Hepatocyte (in vitro differentiated cells): Measurements from ENCODE around the gene HDDC3. TPM values are rescaled to one million over a fixed set of nuclear protein-coding genes. Genes with fewer than 3 reads are reported as not detected.

Source experiments
- DNase-seq: peaks from one replicate; pipeline ENCODE4 v3.0.0-alpha.2; 2016; ENCODE audit warnings: low spot score
- H2AFZ ChIP-seq: fragments of 200-600 bp; sonication (generic); 2 replicates; pipeline ENCODE4 v1.6.0; 2016; ENCODE audit warnings: antibody characterized with exemption, mild to moderate bottlenecking
- H3K27ac ChIP-seq: fragments of 200-600 bp; sonication (generic); 2 replicates; pipeline ENCODE4 v1.5.1; 2016; ENCODE audit warnings: mild to moderate bottlenecking
- H3K27me3 ChIP-seq: fragments of 200-600 bp; sonication (generic); 2 replicates; pipeline ENCODE4 v1.6.1; 2016
- H3K36me3 ChIP-seq: fragments of 200-600 bp; sonication (generic); replicated peaks from 2 replicates; pipeline ENCODE4 v1.5.1; 2016; ENCODE audit warnings: low read depth; ENCODE audit not compliant: insufficient read depth
- H3K4me1 ChIP-seq: fragments of 200-600 bp; sonication (generic); 2 replicates; pipeline ENCODE4 v1.5.1; 2016; ENCODE audit warnings: mild to moderate bottlenecking, moderate library complexity; ENCODE audit not compliant: insufficient read depth
- H3K4me2 ChIP-seq: fragments of 200-600 bp; sonication (generic); 2 replicates; pipeline ENCODE4 v1.6.0; 2016
- H3K4me3 ChIP-seq: fragments of 200-600 bp; sonication (generic); 2 replicates; pipeline ENCODE4 v1.5.1; 2016; ENCODE audit warnings: mild to moderate bottlenecking
- H3K79me2 ChIP-seq: fragments of 200-600 bp; sonication (generic); 2 replicates; pipeline ENCODE4 v1.6.0; 2017; ENCODE audit warnings: mild to moderate bottlenecking
- H3K9me2 ChIP-seq: fragments of 200-600 bp; sonication (generic); replicated peaks from 2 replicates; pipeline ENCODE4 v1.6.0; 2017; ENCODE audit warnings: mild to moderate bottlenecking; ENCODE audit not compliant: insufficient read depth
- H3K9me3 ChIP-seq: fragments of 200-600 bp; sonication (generic); 2 replicates; pipeline ENCODE4 v1.5.1; 2016; ENCODE audit warnings: low read depth, mild to moderate bottlenecking
- H4K20me1 ChIP-seq: fragments of 200-600 bp; sonication (generic); 2 replicates; pipeline ENCODE4 v1.6.0; 2016; ENCODE audit warnings: mild to moderate bottlenecking; ENCODE audit not compliant: insufficient read depth, poor library complexity, severe bottlenecking
- CTCF ChIP-seq: fragments of 200-600 bp; sonication (generic); IDR thresholded peaks from 2 replicates; pipeline ENCODE4 v1.5.1; 2016; ENCODE audit warnings: antibody characterized with exemption, mild to moderate bottlenecking; ENCODE audit not compliant: poor library complexity
- EZH2 ChIP-seq: fragments of 200-600 bp; sonication (generic); IDR thresholded peaks from 2 replicates; pipeline ENCODE4 v1.6.1; 2016; ENCODE audit warnings: antibody characterized with exemption, mild to moderate bottlenecking, borderline replicate concordance
- EZH2phosphoT487 ChIP-seq: fragments of 200-600 bp; sonication (generic); IDR thresholded peaks from one replicate; pipeline ENCODE4 v1.6.1; 2018; ENCODE audit warnings: antibody characterized with exemption, mild to moderate bottlenecking, low read depth, moderate library complexity; ENCODE audit not compliant: unreplicated experiment, severe bottlenecking
- WGBS: methylation state at CpG from one replicate; pipeline ENCODE4 v1.1.6; 2016; ENCODE audit warnings: low lambda C conversion rate; ENCODE audit errors: missing lambda C conversion rate; 5-methylcytosine and 5-hydroxymethylcytosine counted together
- polyA plus RNA-seq: library from polyadenylated mRNA; unstranded; fragments of >200 nt; fragmentation: Nextera tagmentation; extraction: Ambion mirVana; gene quantifications from 2 replicates; pipeline ENCODE4 v1.2.1, GENCODE V29; 2016
- total RNA-seq: library from RNA; depleted of rRNA; stranded (reverse); fragments of >200 nt; gene quantifications from 2 replicates; pipeline ENCODE4 v1.2.3, GENCODE V29; 2014

Gene HDDC3
- total RNA-seq (15.4 and 17.5 TPM in 2 replicates), polyA plus RNA-seq (13.0 and 20.0 TPM in 2 replicates)

GRCh38 chr15:90931828-90932659 is at the start of gene HDDC3:
Gene HDDC3 (minus strand): TSS chr15:90932549. CDS start chr15:90932540, 9 bp downstream.
- peak within 1 kb of the TSS; percentile 68 for H3K27ac ChIP-seq
- H2AFZ ChIP-seq: peak within 1 kb of the TSS; percentile 88
- no peaks in the 10 kb centered on the region for H3K27me3 ChIP-seq
- WGBS: 1% methylated on average over 40 of the region's 52 CpGs
- TF ChIP-seq CTCF (peak; percentile 98), EZH2 (no peak)
- no peaks in the 10 kb centered on the region for H3K36me3 ChIP-seq
- peak; percentile 94 for DNase-seq
- no peaks in the 10 kb centered on the region for H3K9me3 ChIP-seq
- H3K4me1 ChIP-seq: peaks cover 11% of the 10 kb centered on the region
- H3K79me2 ChIP-seq: peaks cover 18% of the 10 kb centered on the region
- H4K20me1 ChIP-seq: no peaks in the 10 kb centered on the region
- no peaks in the 10 kb centered on the region for H3K9me2 ChIP-seq
- peak within 1 kb of the TSS; percentile 79 for H3K4me3 ChIP-seq
- peak within 1 kb of the TSS; percentile 90 for H3K4me2 ChIP-seq

GRCh38 chr15:90982135-90982534 is 49.8 kb upstream of the HDDC3 start:
- TF ChIP-seq CTCF: no peak
- no peak for TF ChIP-seq EZH2phosphoT487
- no peak for TF ChIP-seq EZH2
- no peaks in the 10 kb centered on the region for H4K20me1 ChIP-seq
- H3K4me1 ChIP-seq: no peaks in the 10 kb centered on the region
- no peaks in the 10 kb centered on the region for H3K27me3 ChIP-seq
- H3K9me2 ChIP-seq: no peaks in the 10 kb centered on the region
- DNase-seq: no peak
- H3K27ac ChIP-seq: no peak overlapping the region
- no peak overlapping the region for H2AFZ ChIP-seq
- no peak overlapping the region for H3K4me3 ChIP-seq
- H3K9me3 ChIP-seq: no peaks in the 10 kb centered on the region
- no peak overlapping the region for H3K4me2 ChIP-seq
- over 99% methylated on average over 5 of the region's 5 CpGs for WGBS
- peaks cover 33% of the 10 kb centered on the region for H3K79me2 ChIP-seq
- H3K36me3 ChIP-seq: no peaks in the 10 kb centered on the region

- Histone ChIP-seq H2AFZ (no peak overlapping the region), H3K4me3 (no peak overlapping the region), H3K4me2 (no peak overlapping the region), H3K9me3 (no peaks in the 10 kb centered on the region), H3K9me2 (no peaks in the 10 kb centered on the region), H4K20me1 (no peaks in the 10 kb centered on the region), H3K27me3 (no peaks in the 10 kb centered on the region), H3K4me1 (no peaks in the 10 kb centered on the region), H3K79me2 (peaks cover 29% of the 10 kb centered on the region), H3K36me3 (no peaks in the 10 kb centered on the region), H3K27ac (no peak overlapping the region)
- WGBS: 90% methylated on average over 6 of the region's 6 CpGs
- TF ChIP-seq CTCF (no peak), EZH2 (no peak), EZH2phosphoT487 (no peak)
- no peak for DNase-seq
These were observed 49.3 kb upstream of the HDDC3 start for GRCh38 chr15:90981681-90982080.
